Upper lobe of left lung (tissue), 4 donors: ENCODE measurements around the gene CCNY.

Source experiments
- POLR2AphosphoS5 ChIP-seq, 2 donors: sonication (generic); formaldehyde crosslinking; IDR thresholded peaks; one replicate each; pipeline ENCODE4 v1.5.1; 2017; ENCODE audit warnings: antibody characterized with exemption in 2 of 2
- TF ChIP-seq, protein P1 (sequence below), 6 experiments: fragments of 450-650 bp in 4 of 6; fragments of 200-600 bp in 2 of 6; sonication (generic) in 2 of 6; IDR thresholded peaks; one replicate each; pipeline ENCODE4 v1.5.1; 2016 to 2019; ENCODE audit warnings: antibody characterized with exemption in 6 of 6

DNA sequence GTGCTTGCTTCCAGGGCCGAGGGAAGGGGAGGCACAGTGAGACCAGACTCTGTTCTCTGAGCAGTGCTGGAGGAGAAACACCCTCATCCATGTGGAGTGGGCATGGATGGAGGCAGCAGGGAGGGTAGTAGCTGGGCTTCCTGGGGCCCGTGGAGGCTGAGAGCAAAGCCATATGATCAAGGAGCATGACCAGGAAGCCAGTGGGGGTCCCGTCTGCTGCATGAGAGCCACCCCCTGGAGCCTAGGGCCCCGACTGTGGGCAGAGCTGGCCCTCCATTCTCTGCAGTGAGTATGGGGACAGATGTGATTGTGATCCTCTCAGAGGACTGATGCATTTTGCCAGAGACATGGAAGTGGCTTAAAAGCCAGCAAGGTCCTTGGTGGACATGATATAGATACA, 61.6 kb downstream of the CCNY start:
- TF ChIP-seq, protein P1, sequence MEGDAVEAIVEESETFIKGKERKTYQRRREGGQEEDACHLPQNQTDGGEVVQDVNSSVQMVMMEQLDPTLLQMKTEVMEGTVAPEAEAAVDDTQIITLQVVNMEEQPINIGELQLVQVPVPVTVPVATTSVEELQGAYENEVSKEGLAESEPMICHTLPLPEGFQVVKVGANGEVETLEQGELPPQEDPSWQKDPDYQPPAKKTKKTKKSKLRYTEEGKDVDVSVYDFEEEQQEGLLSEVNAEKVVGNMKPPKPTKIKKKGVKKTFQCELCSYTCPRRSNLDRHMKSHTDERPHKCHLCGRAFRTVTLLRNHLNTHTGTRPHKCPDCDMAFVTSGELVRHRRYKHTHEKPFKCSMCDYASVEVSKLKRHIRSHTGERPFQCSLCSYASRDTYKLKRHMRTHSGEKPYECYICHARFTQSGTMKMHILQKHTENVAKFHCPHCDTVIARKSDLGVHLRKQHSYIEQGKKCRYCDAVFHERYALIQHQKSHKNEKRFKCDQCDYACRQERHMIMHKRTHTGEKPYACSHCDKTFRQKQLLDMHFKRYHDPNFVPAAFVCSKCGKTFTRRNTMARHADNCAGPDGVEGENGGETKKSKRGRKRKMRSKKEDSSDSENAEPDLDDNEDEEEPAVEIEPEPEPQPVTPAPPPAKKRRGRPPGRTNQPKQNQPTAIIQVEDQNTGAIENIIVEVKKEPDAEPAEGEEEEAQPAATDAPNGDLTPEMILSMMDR (IDR thresholded peaks at IDR 0.05), result no peak
- no peak for TF ChIP-seq POLR2AphosphoS5 (IDR thresholded peaks at IDR 0.05)
